Muscle layer of colon (tissue), 2 donors: ENCODE results near the gene SLC26A8.
"Not testable (repeated sequence)": the region's sequence is repeated elsewhere in the genome, so short reads cannot be mapped to it uniquely, and the experiment has no call there.

Experiments
- H3K27ac ChIP-seq: one replicate; pipeline ENCODE4 v1.7.0; 2013; ENCODE audit warnings: low read depth, mild to moderate bottlenecking, low read length, moderate library complexity
- H3K27me3 ChIP-seq, 2 donors: one replicate each; pipeline ENCODE4 v1.7.0; 2013; ENCODE audit warnings: low read length in 2 of 2, mild to moderate bottlenecking in 2 of 2; ENCODE audit not compliant: insufficient read depth in 2 of 2, control insufficient read depth in 1 of 2
- H3K36me3 ChIP-seq: one replicate; pipeline ENCODE4 v1.7.0; 2013; ENCODE audit warnings: mild to moderate bottlenecking, low read length; ENCODE audit not compliant: insufficient read depth
- H3K4me1 ChIP-seq: one replicate; pipeline ENCODE4 v1.7.0; 2013; ENCODE audit warnings: mild to moderate bottlenecking, low read length; ENCODE audit not compliant: insufficient read depth
- H3K4me3 ChIP-seq, 2 donors: one replicate each; pipeline ENCODE4 v1.7.0; 2013; ENCODE audit warnings: low read length in 2 of 2, low read depth in 1 of 2, mild to moderate bottlenecking in 1 of 2, moderate library complexity in 1 of 2
- H3K9ac ChIP-seq: one replicate; pipeline ENCODE4 v1.7.0; 2013; ENCODE audit warnings: low read length
- H3K9me3 ChIP-seq: one replicate; pipeline ENCODE4 v1.7.0; 2013; ENCODE audit warnings: mild to moderate bottlenecking, low read length
- donor health status: abdominal sarcoma.
- donor health status: Adenocarcinoma of cecum.

Gene SLC26A8

GRCh38 chr6:35939259-35939658 is 85.2 kb downstream of the SLC26A8 start:
- not testable (repeated sequence) for H3K4me3 ChIP-seq, H3K27me3 ChIP-seq, H3K9ac ChIP-seq, H3K27ac ChIP-seq, H3K4me1 ChIP-seq, H3K9me3 ChIP-seq, H3K36me3 ChIP-seq

GRCh38 chr6:35936681-35937359 is 87.6 kb downstream of the SLC26A8 start:
- no peak overlapping the region for H3K9ac ChIP-seq

GRCh38 chr6:35935469-35935868 is 89.0 kb downstream of the SLC26A8 start:
- H3K27me3 ChIP-seq = no peaks in the 10 kb centered on the region
- H3K4me3 ChIP-seq = no peak overlapping the region
- H3K27ac ChIP-seq = no peak overlapping the region
- H3K4me1 ChIP-seq = no peaks in the 10 kb centered on the region
- no peaks in the 10 kb centered on the region for H3K36me3 ChIP-seq
- no peaks in the 10 kb centered on the region for H3K9me3 ChIP-seq
- no peak overlapping the region for H3K9ac ChIP-seq

More at GRCh38 chr6:35936681-35937359, 87.6 kb downstream of the SLC26A8 start:
- H3K27me3 ChIP-seq = no peaks in the 10 kb centered on the region
- no peaks in the 10 kb centered on the region for H3K4me1 ChIP-seq
- H3K36me3 ChIP-seq = no peaks in the 10 kb centered on the region
- H3K9me3 ChIP-seq = no peaks in the 10 kb centered on the region
- no peak overlapping the region for H3K27ac ChIP-seq
- no peak overlapping the region for H3K4me3 ChIP-seq

DNA sequence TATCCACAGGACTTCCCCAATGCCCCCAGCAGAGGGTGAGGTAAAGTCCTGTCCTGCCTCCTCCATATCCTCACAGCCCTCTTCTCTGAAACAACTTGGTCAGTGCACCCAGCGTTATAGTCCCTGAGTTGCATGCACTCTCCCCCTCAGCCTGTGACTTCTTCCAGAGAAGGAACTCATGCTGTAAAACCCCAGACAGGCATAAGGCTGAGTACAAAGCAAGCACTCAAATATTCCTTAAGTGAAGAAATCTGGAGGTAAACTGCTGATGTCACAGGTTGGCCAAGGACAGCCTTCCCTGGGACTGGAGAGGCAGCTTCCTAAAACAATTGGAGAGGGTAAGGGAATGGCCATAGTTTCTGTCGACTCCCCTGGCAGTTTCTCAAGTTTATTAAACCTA is 90.6 kb downstream of the SLC26A8 start:
- H3K9ac ChIP-seq = no peak overlapping the region
- H3K4me1 ChIP-seq = no peaks in the 10 kb centered on the region
- H3K9me3 ChIP-seq = no peaks in the 10 kb centered on the region
- no peaks in the 10 kb centered on the region for H3K36me3 ChIP-seq
- no peak overlapping the region for H3K27ac ChIP-seq
- H3K27me3 ChIP-seq = no peaks in the 10 kb centered on the region
- H3K4me3 ChIP-seq = no peak overlapping the region

GRCh38 chr6:35931873-35932272 is 92.6 kb downstream of the SLC26A8 start:
- H3K4me3 ChIP-seq, H3K9ac ChIP-seq, H3K36me3 ChIP-seq, H3K4me1 ChIP-seq, H3K27ac ChIP-seq, H3K27me3 ChIP-seq, H3K9me3 ChIP-seq: not testable (repeated sequence)

DNA sequence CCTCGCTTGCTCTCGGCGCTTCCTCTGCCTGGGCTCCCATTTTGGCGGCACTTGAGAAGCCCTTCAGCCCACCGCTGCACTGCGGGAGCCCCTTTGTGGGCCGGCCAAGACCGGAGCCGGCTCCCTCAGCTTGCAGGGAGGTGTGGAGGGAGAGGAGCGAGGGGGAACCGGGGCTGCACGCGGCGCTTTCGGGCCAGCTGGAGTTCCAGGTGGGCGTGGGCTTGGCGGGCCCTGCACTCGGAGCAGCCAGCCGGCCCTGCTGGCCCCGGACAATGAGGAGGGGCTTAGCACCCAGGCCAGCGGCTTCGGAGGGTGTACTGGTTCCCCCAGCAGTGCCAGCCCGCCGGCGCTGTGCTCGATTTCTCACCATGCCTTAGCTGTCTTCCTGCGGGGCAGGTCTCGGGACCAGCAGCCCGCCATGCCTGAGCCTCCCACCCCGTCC is 93.3 kb downstream of the SLC26A8 start:
- Histone ChIP-seq H3K27ac (no peak overlapping the region), H3K9ac (no peak overlapping the region), H3K36me3 (no peaks in the 10 kb centered on the region), H3K9me3 (no peaks in the 10 kb centered on the region), H3K27me3 (no peaks in the 10 kb centered on the region), H3K4me1 (no peaks in the 10 kb centered on the region), H3K4me3 (no peak overlapping the region)

GRCh38 chr6:35929601-35930000 is 94.8 kb downstream of the SLC26A8 start:
- H3K4me1 ChIP-seq = no peaks in the 10 kb centered on the region
- no peak overlapping the region for H3K27ac ChIP-seq
- H3K9ac ChIP-seq = no peak overlapping the region
- no peaks in the 10 kb centered on the region for H3K27me3 ChIP-seq
- H3K36me3 ChIP-seq = no peaks in the 10 kb centered on the region
- H3K4me3 ChIP-seq = no peak overlapping the region
- no peaks in the 10 kb centered on the region for H3K9me3 ChIP-seq

GRCh38 chr6:35926509-35927215 is 97.8 kb downstream of the SLC26A8 start:
- no peak overlapping the region for H3K9ac ChIP-seq
- H3K27ac ChIP-seq = no peak overlapping the region
- H3K4me3 ChIP-seq = no peak overlapping the region
- H3K4me1 ChIP-seq = peaks cover 6% of the 10 kb centered on the region
- no peaks in the 10 kb centered on the region for H3K36me3 ChIP-seq
- no peaks in the 10 kb centered on the region for H3K9me3 ChIP-seq
- no peaks in the 10 kb centered on the region for H3K27me3 ChIP-seq

DNA sequence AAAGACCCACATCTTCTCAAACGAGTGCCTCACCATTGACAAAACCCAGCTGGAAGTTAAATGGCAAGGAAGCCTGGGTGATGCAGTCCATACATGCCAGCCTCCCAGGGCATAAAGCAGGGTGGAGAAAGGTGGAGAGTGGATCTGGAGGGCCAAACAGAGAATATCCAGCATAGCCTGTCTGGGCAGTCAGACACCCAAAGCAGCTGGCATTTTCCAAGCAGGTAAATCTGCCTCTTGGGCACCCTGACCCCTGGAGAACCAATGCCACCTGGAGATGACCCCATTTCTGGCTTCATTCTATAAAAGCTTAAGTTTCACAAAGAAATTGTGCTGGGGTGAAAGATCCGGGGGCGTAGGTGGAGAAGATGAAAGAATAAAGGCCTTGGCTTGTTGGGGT is 98.5 kb downstream of the SLC26A8 start:
- no peak overlapping the region for H3K27ac ChIP-seq
- no peak overlapping the region for H3K4me3 ChIP-seq
- no peaks in the 10 kb centered on the region for H3K9me3 ChIP-seq

GRCh38 chr6:35924146-35924545 is 100.3 kb downstream of the SLC26A8 start:
- H3K4me3 ChIP-seq = no peak overlapping the region
- no peaks in the 10 kb centered on the region for H3K36me3 ChIP-seq
- no peak overlapping the region for H3K9ac ChIP-seq
- H3K4me1 ChIP-seq = peaks cover 14% of the 10 kb centered on the region
- H3K27me3 ChIP-seq = no peaks in the 10 kb centered on the region
- no peaks in the 10 kb centered on the region for H3K9me3 ChIP-seq
- no peak overlapping the region for H3K27ac ChIP-seq

More for the DNA sequence above, 98.5 kb downstream of the SLC26A8 start:
- peaks cover 7% of the 10 kb centered on the region for H3K4me1 ChIP-seq
- no peak overlapping the region for H3K9ac ChIP-seq
- no peaks in the 10 kb centered on the region for H3K36me3 ChIP-seq
- H3K27me3 ChIP-seq = no peaks in the 10 kb centered on the region

- no peak overlapping the region for H3K4me3 ChIP-seq
These were observed 102.3 kb downstream of the SLC26A8 start for GRCh38 chr6:35922139-35922554.

More at GRCh38 chr6:35922139-35922554, 102.3 kb downstream of the SLC26A8 start:
- H3K4me1 ChIP-seq = peaks cover 21% of the 10 kb centered on the region
- H3K27ac ChIP-seq = no peak overlapping the region
- H3K36me3 ChIP-seq = no peaks in the 10 kb centered on the region
- no peaks in the 10 kb centered on the region for H3K9me3 ChIP-seq
- H3K27me3 ChIP-seq = no peaks in the 10 kb centered on the region
- H3K9ac ChIP-seq = no peak overlapping the region
